DMS 273 treated with DMSO at 0.1 percent for 48 hours (cell line): Measurements from ENCODE around the gene RAB3B.

Experiments
- DNase-seq: peaks from one replicate; lab custom pipeline; 2025; lab: John Stamatoyannopoulos, UW

Gene RAB3B

DNA sequence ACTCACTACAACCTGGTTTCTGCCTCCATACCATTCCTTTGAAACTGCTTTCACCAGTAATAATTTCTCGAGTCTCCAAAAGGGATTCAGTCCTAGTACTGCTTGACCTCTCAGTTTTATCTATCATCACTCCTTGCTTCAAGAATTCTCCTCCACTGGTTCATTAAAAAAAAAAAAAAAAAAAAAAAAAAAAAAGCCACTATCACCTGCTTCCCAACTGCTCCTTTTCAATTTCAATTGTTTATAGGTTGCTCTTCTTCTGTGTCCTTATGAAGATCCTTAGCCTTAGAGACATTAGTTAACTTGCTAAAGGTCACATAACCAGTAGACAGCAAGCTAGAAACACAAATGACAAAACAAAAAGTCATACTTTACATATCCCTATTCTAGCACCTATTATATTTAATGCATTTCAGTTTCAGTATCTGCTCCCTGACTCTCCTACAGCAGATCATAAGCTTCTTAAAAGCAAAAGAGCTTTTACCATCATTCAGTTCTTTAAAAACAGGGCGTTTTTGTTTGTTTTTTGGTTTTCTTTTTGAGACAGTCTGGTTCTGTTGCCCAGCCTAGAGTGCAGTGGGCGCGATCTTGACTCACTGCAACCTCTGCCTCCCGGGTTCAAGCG lies 119.0 kb downstream of the RAB3B start:
- no peak for DNase-seq

DNA sequence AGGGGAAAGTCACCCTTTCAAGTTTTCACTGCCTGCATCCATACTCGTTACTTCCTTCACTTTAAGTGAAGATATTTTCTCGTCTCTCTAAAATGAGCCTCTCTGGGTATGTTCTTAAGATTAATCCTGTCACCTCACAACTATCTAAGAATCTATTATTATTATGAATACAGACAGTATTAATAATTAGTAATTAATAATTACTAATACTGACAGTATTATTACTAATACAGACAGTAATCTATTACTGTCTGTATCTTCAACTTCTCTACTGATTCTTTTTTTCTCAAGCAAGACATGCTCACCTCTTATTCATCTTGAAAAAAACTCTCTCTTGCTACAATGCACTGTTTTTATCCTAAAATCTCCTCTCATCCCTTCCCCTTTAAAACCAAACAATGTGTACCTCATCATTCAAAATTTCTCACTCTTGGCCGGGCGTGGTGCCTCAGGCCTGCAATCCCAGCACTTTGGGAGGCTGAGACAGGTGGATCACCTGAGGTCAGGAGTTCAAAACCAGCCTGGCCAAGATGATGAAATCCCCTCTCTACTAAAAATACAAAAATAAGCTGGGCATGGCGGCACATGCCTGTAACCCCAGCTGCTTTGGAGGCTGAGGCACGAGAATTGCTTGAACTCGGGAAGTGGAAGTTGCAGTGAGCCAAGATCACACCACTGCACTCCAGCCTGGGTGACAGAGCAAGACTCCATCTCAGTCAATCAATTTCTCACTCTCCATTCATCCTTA lies 119.7 kb downstream of the RAB3B start:
- DNase-seq: no peak

GRCh38 chr1:51867479-51868232 lies 122.8 kb downstream of the RAB3B start:
- DNase-seq: no peak

- no peak for DNase-seq
These were observed 127.1 kb downstream of the RAB3B start for GRCh38 chr1:51863384-51863783.

DNA sequence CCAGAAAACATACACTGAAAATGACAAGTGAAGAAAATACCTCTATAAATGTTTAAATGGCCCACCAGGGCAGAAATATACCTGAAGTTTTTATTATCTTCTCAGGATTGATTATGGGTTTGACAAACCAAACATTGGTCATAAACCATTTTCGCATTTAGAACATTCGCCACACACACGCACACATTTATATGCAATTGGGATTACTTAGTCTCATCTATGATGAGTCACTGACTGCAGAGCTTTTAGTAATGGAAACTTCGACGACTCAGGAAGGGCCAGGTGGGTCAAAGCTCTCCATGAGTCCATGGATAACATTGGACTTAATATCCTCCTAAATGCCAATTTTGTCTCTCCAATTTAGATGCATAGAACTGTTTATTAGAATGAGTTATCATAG lies 128.8 kb downstream of the RAB3B start:
- no peak for DNase-seq

GRCh38 chr1:51859735-51860134 lies 130.8 kb downstream of the RAB3B start:
- DNase-seq: no peak

- no peak for DNase-seq
These were observed 131.2 kb downstream of the RAB3B start for GRCh38 chr1:51859333-51859732.

- no peak for DNase-seq
These were observed 131.6 kb downstream of the RAB3B start for GRCh38 chr1:51858892-51859291.
